ENCODE data around the gene HRH3.

The HRH3 gene

DNA sequence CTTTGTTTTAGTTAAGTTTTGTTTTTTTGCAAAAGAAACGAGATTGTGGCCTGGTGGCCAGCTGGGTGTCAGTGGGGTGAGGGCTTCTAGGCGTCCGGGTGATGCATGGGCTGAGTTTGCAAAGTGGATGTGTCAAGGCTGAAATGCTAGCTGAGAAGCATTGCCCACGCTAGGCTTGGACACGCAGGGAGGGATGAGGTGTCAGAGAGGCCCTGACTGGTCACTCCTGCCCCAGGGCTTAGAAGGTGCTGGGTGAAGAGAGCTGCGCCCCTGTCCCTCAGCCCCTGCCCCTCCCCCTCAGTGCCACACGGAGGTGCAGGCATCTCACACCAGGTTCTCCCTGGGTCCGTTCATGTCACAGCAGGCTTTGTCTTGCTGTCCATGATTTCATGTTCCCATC is 26.4 kb upstream of the HRH3 start:
- H3K9me3 ChIP-seq (ENCODE audit: low read length), result no peaks in the 10 kb centered on the region
- no peak overlapping the region for H3K4me2 ChIP-seq (ENCODE audit: low read length)
- H3K79me2 ChIP-seq (ENCODE audit: insufficient read depth, low read length), result 0 out of 2 replicates have a peak, but pooled peaks cover 3% of the 10 kb centered on the region
- no peaks in the 10 kb centered on the region for H3K27me3 ChIP-seq (ENCODE audit: insufficient read depth, low read length)
- no peaks in the 10 kb centered on the region for H3K9me2 ChIP-seq (ENCODE audit: low read depth, low read length)
- peaks cover 14% of the 10 kb centered on the region; the same call in 1 of the 2 replicates for H3K36me3 ChIP-seq (ENCODE audit: insufficient read depth, low read length)
- H3K27ac ChIP-seq (ENCODE audit: low read depth, low read length, poor library complexity, severe bottlenecking), result no peak overlapping the region
- no peak overlapping the region for H3K4me3 ChIP-seq (ENCODE audit: low read depth, low read length, poor library complexity, severe bottlenecking)
- H4K20me1 ChIP-seq (ENCODE audit: insufficient read depth, low read length), result no peaks in the 10 kb centered on the region
- no peaks in the 10 kb centered on the region for H3F3A ChIP-seq (ENCODE audit: insufficient read depth, low read length)
- H3K4me1 ChIP-seq (ENCODE audit: insufficient read depth, low read length, severe bottlenecking), result no peaks in the 10 kb centered on the region
- TF ChIP-seq, protein P1, sequence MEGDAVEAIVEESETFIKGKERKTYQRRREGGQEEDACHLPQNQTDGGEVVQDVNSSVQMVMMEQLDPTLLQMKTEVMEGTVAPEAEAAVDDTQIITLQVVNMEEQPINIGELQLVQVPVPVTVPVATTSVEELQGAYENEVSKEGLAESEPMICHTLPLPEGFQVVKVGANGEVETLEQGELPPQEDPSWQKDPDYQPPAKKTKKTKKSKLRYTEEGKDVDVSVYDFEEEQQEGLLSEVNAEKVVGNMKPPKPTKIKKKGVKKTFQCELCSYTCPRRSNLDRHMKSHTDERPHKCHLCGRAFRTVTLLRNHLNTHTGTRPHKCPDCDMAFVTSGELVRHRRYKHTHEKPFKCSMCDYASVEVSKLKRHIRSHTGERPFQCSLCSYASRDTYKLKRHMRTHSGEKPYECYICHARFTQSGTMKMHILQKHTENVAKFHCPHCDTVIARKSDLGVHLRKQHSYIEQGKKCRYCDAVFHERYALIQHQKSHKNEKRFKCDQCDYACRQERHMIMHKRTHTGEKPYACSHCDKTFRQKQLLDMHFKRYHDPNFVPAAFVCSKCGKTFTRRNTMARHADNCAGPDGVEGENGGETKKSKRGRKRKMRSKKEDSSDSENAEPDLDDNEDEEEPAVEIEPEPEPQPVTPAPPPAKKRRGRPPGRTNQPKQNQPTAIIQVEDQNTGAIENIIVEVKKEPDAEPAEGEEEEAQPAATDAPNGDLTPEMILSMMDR (IDR thresholded peaks at IDR 0.05; ENCODE audit: low read length), result no peak
- TF ChIP-seq EZH2 (IDR thresholded peaks at IDR 0.05; ENCODE audit: borderline replicate concordance, low read length), result no peak
- H2AFZ ChIP-seq (ENCODE audit: low read length), result no peak overlapping the region
- H3K9ac ChIP-seq (ENCODE audit: low read length), result no peak overlapping the region

DNA sequence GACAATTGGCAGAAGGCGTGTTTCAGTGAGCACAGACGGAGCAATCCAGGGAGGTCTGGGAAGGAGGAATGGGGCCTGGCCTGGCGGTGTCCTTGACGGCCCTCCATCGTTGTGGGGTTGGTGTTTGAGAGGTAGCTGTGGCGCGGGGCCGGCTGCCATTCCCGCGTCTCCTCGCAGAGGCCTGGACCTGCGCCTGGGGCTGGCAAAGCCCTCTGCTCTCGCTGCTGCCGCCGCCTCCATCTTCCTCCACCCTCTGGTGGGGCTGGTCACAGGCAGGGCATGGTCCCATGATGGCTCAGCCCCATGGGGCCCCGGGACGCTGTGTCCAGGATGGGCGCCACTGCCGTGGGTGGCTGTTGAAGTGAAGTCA is 25.8 kb upstream of the HRH3 start:
- no peaks in the 10 kb centered on the region for H4K20me1 ChIP-seq (ENCODE audit: insufficient read depth, low read length)

DNA sequence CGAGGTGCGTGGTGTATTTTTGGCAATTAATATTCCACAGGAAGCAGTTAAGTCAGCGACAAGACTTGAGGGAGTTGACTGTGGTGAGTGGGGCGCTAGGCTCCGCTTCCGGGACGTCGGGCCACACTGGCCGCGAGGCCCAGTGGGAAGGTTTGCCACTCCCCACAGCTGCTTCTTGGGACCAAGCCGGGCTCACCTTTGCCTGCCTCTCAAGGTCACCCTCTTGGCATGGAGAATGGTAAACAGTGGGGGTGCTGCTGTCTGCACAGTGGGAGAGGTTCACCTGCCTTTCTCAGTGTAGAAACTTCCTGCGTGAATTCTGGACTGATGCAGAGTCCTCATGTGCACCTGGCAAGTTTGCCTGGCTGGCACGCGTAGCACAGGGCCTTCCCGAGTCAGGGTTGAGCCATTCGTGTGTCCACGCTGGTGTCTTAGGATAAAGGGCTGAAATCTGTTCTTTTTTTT is 24.6 kb upstream of the HRH3 start:
- Histone ChIP-seq H3K79me2 (ENCODE audit: insufficient read depth, low read length) (0 out of 2 replicates have a peak, but pooled peaks cover 3% of the 10 kb centered on the region), H3K4me1 (ENCODE audit: insufficient read depth, low read length, severe bottlenecking) (peaks cover 6% of the 10 kb centered on the region)

More for the DNA sequence above, 25.8 kb upstream of the HRH3 start:
- TF ChIP-seq, protein P1 (IDR thresholded peaks at IDR 0.05; ENCODE audit: low read length), result no peak
- no peak for TF ChIP-seq EZH2 (IDR thresholded peaks at IDR 0.05; ENCODE audit: borderline replicate concordance, low read length)
- Histone ChIP-seq H3K9ac (ENCODE audit: low read length) (no peak overlapping the region), H3K4me1 (ENCODE audit: insufficient read depth, low read length, severe bottlenecking) (no peaks in the 10 kb centered on the region), H2AFZ (ENCODE audit: low read length) (no peak overlapping the region), H3F3A (ENCODE audit: insufficient read depth, low read length) (no peaks in the 10 kb centered on the region), H3K4me2 (ENCODE audit: low read length) (no peak overlapping the region), H3K4me3 (ENCODE audit: low read depth, low read length, poor library complexity, severe bottlenecking) (no peak overlapping the region), H3K9me3 (ENCODE audit: low read length) (no peaks in the 10 kb centered on the region), H3K27ac (ENCODE audit: low read depth, low read length, poor library complexity, severe bottlenecking) (no peak overlapping the region), H3K79me2 (ENCODE audit: insufficient read depth, low read length) (0 out of 2 replicates have a peak, but pooled peaks cover 3% of the 10 kb centered on the region), H3K9me2 (ENCODE audit: low read depth, low read length) (no peaks in the 10 kb centered on the region), H3K27me3 (ENCODE audit: insufficient read depth, low read length) (no peaks in the 10 kb centered on the region), H3K36me3 (ENCODE audit: insufficient read depth, low read length) (peaks cover 15% of the 10 kb centered on the region; the same call in 1 of the 2 replicates)

More for the DNA sequence above, 24.6 kb upstream of the HRH3 start:
- no peaks in the 10 kb centered on the region for H3K27me3 ChIP-seq (ENCODE audit: insufficient read depth, low read length)
- H2AFZ ChIP-seq (ENCODE audit: low read length), result no peak overlapping the region
- TF ChIP-seq EZH2 (IDR thresholded peaks at IDR 0.05; ENCODE audit: borderline replicate concordance, low read length), result no peak
- TF ChIP-seq, protein P1 (IDR thresholded peaks at IDR 0.05; ENCODE audit: low read length), result no peak
- no peaks in the 10 kb centered on the region for H3F3A ChIP-seq (ENCODE audit: insufficient read depth, low read length)
- H3K9ac ChIP-seq (ENCODE audit: low read length), result no peak overlapping the region
- H3K9me2 ChIP-seq (ENCODE audit: low read depth, low read length), result no peaks in the 10 kb centered on the region
- no peak overlapping the region for H3K4me3 ChIP-seq (ENCODE audit: low read depth, low read length, poor library complexity, severe bottlenecking)
- H3K27ac ChIP-seq (ENCODE audit: low read depth, low read length, poor library complexity, severe bottlenecking), result no peak overlapping the region
- peaks cover 15% of the 10 kb centered on the region; the same call in 1 of the 2 replicates for H3K36me3 ChIP-seq (ENCODE audit: insufficient read depth, low read length)
- no peak overlapping the region for H3K4me2 ChIP-seq (ENCODE audit: low read length)
- no peaks in the 10 kb centered on the region for H3K9me3 ChIP-seq (ENCODE audit: low read length)
- H4K20me1 ChIP-seq (ENCODE audit: insufficient read depth, low read length), result no peaks in the 10 kb centered on the region

All from OCI-LY1 (cell line).